ENCODE results near the gene NOS1AP. TPM values are rescaled to one million over a fixed set of nuclear protein-coding genes. Genes with fewer than 3 reads are reported as not detected.

The NOS1AP gene
- total and polyA plus RNA-seq, 7 experiments from 2014 or later: 0.08 to 0.15 TPM; not detected in 5

DNA sequence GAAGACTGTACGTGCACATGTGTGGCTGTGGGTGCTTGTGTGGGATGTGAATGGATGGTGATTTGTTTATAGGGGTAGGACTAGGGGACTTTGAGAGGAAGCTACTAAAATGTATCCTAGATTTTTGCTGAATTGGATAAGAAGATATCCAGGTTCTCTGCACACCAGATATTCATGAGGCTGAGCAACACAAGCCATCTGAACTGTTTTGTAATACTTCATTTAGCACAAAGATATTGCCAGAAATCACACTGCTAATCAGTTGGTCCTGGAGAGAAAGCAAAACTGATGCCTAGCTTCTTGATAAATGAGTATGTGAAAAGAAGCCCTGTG, 135.3 kb downstream of the NOS1AP start:
- no peak for ATAC-seq
- Mint-ChIP-seq H3K9me3 (peaks cover 0 to 4% (median 0%) of the 10 kb centered on the region in 11 donors), H3K4me3 (no peak overlapping the region), H3K36me3 (no peaks in the 10 kb centered on the region), H3K27me3 (peaks cover 22 to 44% (median 33%) of the 10 kb centered on the region in 5 donors), H3K4me1 (no peaks in the 10 kb centered on the region), H3K27ac (no peak overlapping the region)
- DNase-seq: no peak
- Histone ChIP-seq H3K27me3 (ENCODE audit: control insufficient read depth in 2 of 2, insufficient read depth in 2 of 2, low read length in 2 of 2) (peaks cover 0 to 3% of the 10 kb centered on the region in 2 donors), H3K4me1 (ENCODE audit: control insufficient read depth in 2 of 2, insufficient read depth in 2 of 2, low read length in 2 of 2) (no peaks in the 10 kb centered on the region), H3K4me3 (ENCODE audit: low read length) (no peak overlapping the region), H3K27ac (ENCODE audit: low read depth, low read length) (no peak overlapping the region), H3K36me3 (ENCODE audit: control insufficient read depth in 2 of 3, insufficient read depth in 3 of 3, low read length in 3 of 3) (no peaks in the 10 kb centered on the region), H3K9me3 (ENCODE audit: control insufficient read depth in 2 of 3, low read length in 3 of 3) (no peaks in the 10 kb centered on the region)
- CTCF ChIA-PET: no interaction called here
- intact Hi-C loops (cut with micrococcal nuclease): no loop called here
- POLR2A ChIA-PET: no interaction called here

DNA sequence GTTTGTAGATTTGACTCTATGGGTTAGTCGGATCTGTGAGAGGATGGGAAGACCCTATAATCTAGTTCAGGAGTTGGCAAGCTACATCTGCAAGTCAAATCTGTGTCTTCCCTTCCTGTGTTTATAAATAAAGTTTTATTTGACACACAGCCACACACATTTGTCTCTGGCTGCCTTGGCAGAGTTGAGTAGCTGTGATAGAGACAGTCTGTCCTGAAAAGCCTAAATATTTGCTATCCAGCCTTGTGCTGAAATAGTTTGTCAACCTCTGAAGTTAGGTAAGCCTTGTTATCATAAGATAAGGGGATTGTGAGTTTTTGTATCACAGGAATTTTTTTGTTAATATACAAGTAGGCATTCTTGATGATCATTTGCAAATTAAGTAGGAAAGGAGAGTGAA, 136.8 kb downstream of the NOS1AP start:
- no peaks in the 10 kb centered on the region for H3K9me3 ChIP-seq (ENCODE audit: control insufficient read depth in 2 of 3, low read length in 3 of 3)
- H3K27me3 ChIP-seq (ENCODE audit: control insufficient read depth in 2 of 2, insufficient read depth in 2 of 2, low read length in 2 of 2): peaks cover 0 to 3% of the 10 kb centered on the region in 2 donors
- intact Hi-C loops (cut with micrococcal nuclease): no loop called here
- no peak overlapping the region for H3K4me3 ChIP-seq (ENCODE audit: low read length)
- Mint-ChIP-seq H3K4me3 (no peak overlapping the region), H3K27ac (no peak overlapping the region), H3K27me3 (peaks cover 18 to 42% (median 37%) of the 10 kb centered on the region in 5 donors), H3K4me1 (no peaks in the 10 kb centered on the region), H3K36me3 (no peaks in the 10 kb centered on the region), H3K9me3 (no peaks in the 10 kb centered on the region)
- ChIA-PET CTCF (no interaction called here), POLR2A (no interaction called here)
- DNase-seq: no peak
- no peaks in the 10 kb centered on the region for H3K36me3 ChIP-seq (ENCODE audit: control insufficient read depth in 2 of 3, insufficient read depth in 3 of 3, low read length in 3 of 3)
- no peak for ATAC-seq
- H3K4me1 ChIP-seq (ENCODE audit: control insufficient read depth in 2 of 2, insufficient read depth in 2 of 2, low read length in 2 of 2): no peaks in the 10 kb centered on the region
- H3K27ac ChIP-seq (ENCODE audit: low read depth, low read length): no peak overlapping the region

DNA sequence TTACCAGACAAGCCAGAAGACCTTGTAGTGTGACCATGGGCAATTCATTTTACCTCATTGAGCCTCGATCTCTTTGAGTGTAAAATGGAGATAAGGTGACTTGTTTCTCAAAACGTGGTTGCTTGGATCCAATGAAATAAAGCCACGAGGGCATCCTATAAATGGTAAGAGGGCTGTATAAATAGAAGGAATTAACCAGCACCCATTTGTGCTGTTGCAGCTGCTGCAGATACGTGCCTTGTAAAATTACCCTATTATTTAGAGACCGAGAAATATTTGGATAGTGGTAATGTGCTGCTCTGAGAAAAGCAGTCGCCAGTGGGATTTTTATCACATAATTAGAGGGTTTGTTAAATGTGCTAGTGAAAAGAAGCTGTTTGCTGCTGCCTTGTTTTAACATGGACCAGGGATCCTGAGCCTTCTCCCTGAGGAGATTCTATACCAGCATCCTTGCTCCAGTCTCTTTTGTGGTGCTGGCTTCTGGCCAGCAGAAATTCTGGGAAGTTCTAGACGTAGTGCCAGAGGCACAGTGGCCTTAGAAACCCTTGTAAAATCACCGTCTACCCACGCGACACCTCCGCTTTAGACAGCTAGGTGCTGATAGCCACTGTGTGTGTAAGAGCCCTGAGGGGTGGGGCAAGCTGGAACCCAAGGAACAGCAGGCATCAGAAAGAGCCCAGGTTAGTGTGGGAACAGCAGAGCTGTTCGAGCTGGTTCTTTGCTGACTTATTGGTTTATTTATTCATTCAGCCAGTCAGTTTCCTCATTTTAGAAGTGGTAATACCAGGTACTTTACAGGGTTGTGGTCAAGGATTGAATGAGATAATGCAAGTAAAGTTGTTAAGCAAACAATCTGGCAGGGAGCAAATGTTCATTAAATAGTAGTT, 137.5 kb downstream of the NOS1AP start:
- H3K4me3 ChIP-seq (ENCODE audit: low read length): no peak overlapping the region
- no peak for DNase-seq
- POLR2A ChIA-PET: no interaction called here
- peaks cover 0 to 3% (median 0%) of the 10 kb centered on the region in 11 donors for H3K9me3 Mint-ChIP-seq
- peaks cover 0 to 3% of the 10 kb centered on the region in 2 donors for H3K27me3 ChIP-seq (ENCODE audit: control insufficient read depth in 2 of 2, insufficient read depth in 2 of 2, low read length in 2 of 2)
- no peak for ATAC-seq
- H3K27me3 Mint-ChIP-seq: peaks cover 17 to 40% (median 32%) of the 10 kb centered on the region in 5 donors
- no peak overlapping the region for H3K4me3 Mint-ChIP-seq
- intact Hi-C loops (cut with micrococcal nuclease): no loop called here
- H3K27ac Mint-ChIP-seq: no peak overlapping the region
- H3K4me1 ChIP-seq (ENCODE audit: control insufficient read depth in 2 of 2, insufficient read depth in 2 of 2, low read length in 2 of 2): no peaks in the 10 kb centered on the region
- CTCF ChIA-PET: no interaction called here
- no peaks in the 10 kb centered on the region for H3K4me1 Mint-ChIP-seq
- no peaks in the 10 kb centered on the region for H3K9me3 ChIP-seq (ENCODE audit: control insufficient read depth in 2 of 3, low read length in 3 of 3)
- H3K36me3 ChIP-seq (ENCODE audit: control insufficient read depth in 2 of 3, insufficient read depth in 3 of 3, low read length in 3 of 3): no peaks in the 10 kb centered on the region
- no peak overlapping the region for H3K27ac ChIP-seq (ENCODE audit: low read depth, low read length)
- H3K36me3 Mint-ChIP-seq: no peaks in the 10 kb centered on the region

DNA sequence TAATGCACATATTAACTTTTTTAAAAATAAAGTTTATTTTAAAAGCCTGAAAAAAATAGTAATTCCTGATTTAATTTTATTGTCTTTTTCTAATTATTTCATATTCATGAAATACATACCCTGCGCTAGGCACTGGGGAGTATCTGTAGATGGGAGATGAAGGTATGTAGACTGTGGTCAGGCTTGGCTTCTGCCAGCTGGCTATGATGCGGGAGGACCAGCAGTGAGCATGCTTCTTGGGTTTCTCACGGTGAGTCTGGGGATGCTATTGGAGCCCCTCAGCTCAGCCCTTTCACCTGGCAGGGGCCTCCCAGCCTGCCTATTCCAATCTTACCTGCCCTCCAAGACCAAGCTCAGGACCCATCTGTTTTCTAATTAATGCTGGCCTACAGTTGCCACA, 138.4 kb downstream of the NOS1AP start:
- ChIA-PET CTCF (no interaction called here), POLR2A (no interaction called here)
- Mint-ChIP-seq H3K27ac (no peak overlapping the region), H3K9me3 (peaks cover 0 to 3% (median 0%) of the 10 kb centered on the region in 11 donors), H3K4me3 (no peak overlapping the region), H3K36me3 (no peaks in the 10 kb centered on the region), H3K27me3 (peaks cover 16 to 44% (median 28%) of the 10 kb centered on the region in 5 donors), H3K4me1 (no peaks in the 10 kb centered on the region)
- Histone ChIP-seq H3K9me3 (ENCODE audit: control insufficient read depth in 2 of 3, low read length in 3 of 3) (no peaks in the 10 kb centered on the region), H3K27me3 (ENCODE audit: control insufficient read depth in 2 of 2, insufficient read depth in 2 of 2, low read length in 2 of 2) (peaks cover 0 to 3% of the 10 kb centered on the region in 2 donors), H3K4me1 (ENCODE audit: control insufficient read depth in 2 of 2, insufficient read depth in 2 of 2, low read length in 2 of 2) (no peaks in the 10 kb centered on the region), H3K27ac (ENCODE audit: low read depth, low read length) (no peak overlapping the region), H3K36me3 (ENCODE audit: control insufficient read depth in 2 of 3, insufficient read depth in 3 of 3, low read length in 3 of 3) (no peaks in the 10 kb centered on the region), H3K4me3 (ENCODE audit: low read length) (no peak overlapping the region)
- no peak for ATAC-seq
- intact Hi-C loops (cut with micrococcal nuclease): no loop called here
- no peak for DNase-seq

DNA sequence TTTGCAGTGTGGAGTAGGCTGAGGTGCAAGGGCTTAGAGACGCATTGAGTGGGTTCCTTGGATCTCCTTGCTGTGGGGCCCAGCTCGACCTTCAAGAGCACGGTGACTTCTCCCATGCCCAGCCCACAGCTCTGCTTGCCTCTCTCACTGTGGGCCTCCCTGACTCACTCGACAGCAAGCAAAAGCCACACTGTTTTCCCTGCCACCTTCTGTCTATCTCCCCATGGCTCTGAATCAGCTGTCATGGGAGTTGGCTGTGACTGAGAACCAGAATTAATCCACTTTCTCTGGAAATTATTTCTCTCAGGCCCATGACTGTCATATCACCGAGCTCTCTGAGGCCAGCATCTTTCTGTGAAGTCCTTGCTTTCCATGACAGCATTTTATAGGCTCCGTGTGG, 140.7 kb downstream of the NOS1AP start:
- Mint-ChIP-seq H3K4me3 (no peak overlapping the region), H3K9me3 (peaks cover 0 to 3% (median 0%) of the 10 kb centered on the region in 11 donors), H3K36me3 (no peaks in the 10 kb centered on the region), H3K27ac (no peak overlapping the region), H3K27me3 (peaks cover 14 to 35% (median 24%) of the 10 kb centered on the region in 5 donors), H3K4me1 (no peaks in the 10 kb centered on the region)
- POLR2A ChIA-PET: no interaction called here
- H3K27me3 ChIP-seq (ENCODE audit: control insufficient read depth in 2 of 2, insufficient read depth in 2 of 2, low read length in 2 of 2): peaks cover 0 to 3% of the 10 kb centered on the region in 2 donors
- no peaks in the 10 kb centered on the region for H3K9me3 ChIP-seq (ENCODE audit: control insufficient read depth in 2 of 3, low read length in 3 of 3)
- no peak for ATAC-seq
- H3K4me3 ChIP-seq (ENCODE audit: low read length): no peak overlapping the region
- CTCF ChIA-PET: no interaction called here
- no peak overlapping the region for H3K27ac ChIP-seq (ENCODE audit: low read depth, low read length)
- DNase-seq: no peak
- H3K4me1 ChIP-seq (ENCODE audit: control insufficient read depth in 2 of 2, insufficient read depth in 2 of 2, low read length in 2 of 2): no peaks in the 10 kb centered on the region
- H3K36me3 ChIP-seq (ENCODE audit: control insufficient read depth in 2 of 3, insufficient read depth in 3 of 3, low read length in 3 of 3): no peaks in the 10 kb centered on the region
- intact Hi-C loops (cut with micrococcal nuclease): no loop called here

DNA sequence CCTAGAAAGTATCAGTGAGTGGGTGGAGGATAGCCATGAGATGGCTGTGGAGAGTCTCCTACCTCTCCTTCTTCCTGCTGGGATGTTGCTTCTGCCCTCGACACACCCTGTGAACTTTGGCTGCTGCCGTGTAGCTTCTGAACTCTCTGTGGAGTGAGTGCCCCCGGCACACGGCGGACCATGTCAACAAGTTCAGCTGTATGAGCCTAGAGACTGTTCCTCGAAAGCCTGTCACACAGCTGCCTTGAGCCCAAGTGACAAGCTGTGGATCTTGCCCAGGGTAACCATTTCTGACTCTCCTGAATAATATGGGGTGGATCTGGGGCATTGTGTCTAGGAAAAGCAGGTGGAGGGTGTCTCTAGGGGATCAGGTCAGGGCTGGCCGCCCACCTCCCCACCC, 143.2 kb downstream of the NOS1AP start:
- ATAC-seq: no peak
- H3K27me3 Mint-ChIP-seq: peaks cover 8 to 39% (median 26%) of the 10 kb centered on the region in 5 donors
- CTCF ChIA-PET: no interaction called here

More for the DNA sequence above, 143.2 kb downstream of the NOS1AP start:
- H3K36me3 Mint-ChIP-seq: no peaks in the 10 kb centered on the region
- Histone ChIP-seq H3K4me1 (ENCODE audit: control insufficient read depth in 2 of 2, insufficient read depth in 2 of 2, low read length in 2 of 2) (no peaks in the 10 kb centered on the region), H3K27ac (ENCODE audit: low read depth, low read length) (no peak overlapping the region), H3K9me3 (ENCODE audit: control insufficient read depth in 2 of 3, low read length in 3 of 3) (no peaks in the 10 kb centered on the region), H3K27me3 (ENCODE audit: control insufficient read depth in 2 of 2, insufficient read depth in 2 of 2, low read length in 2 of 2) (no peaks in the 10 kb centered on the region), H3K4me3 (ENCODE audit: low read length) (no peak overlapping the region), H3K36me3 (ENCODE audit: control insufficient read depth in 2 of 3, insufficient read depth in 3 of 3, low read length in 3 of 3) (no peaks in the 10 kb centered on the region)
- no peak overlapping the region for H3K4me3 Mint-ChIP-seq
- POLR2A ChIA-PET: no interaction called here
- H3K9me3 Mint-ChIP-seq: peaks cover 0 to 3% (median 0%) of the 10 kb centered on the region in 11 donors
- no peak for DNase-seq
- no peak overlapping the region for H3K27ac Mint-ChIP-seq
- H3K4me1 Mint-ChIP-seq: peaks cover 0 to 2% (median 0%) of the 10 kb centered on the region in 7 donors
- intact Hi-C loops (cut with micrococcal nuclease): no loop called here

All from naive thymus-derived CD4-positive, alpha-beta T cell (primary cell).